ENCODE measurements around the gene FN3K. TPM values are rescaled to one million over a fixed set of nuclear protein-coding genes. Genes with fewer than 3 reads are reported as not detected.

The FN3K gene
- total RNA-seq, 4 donors from 2014 or later, result 1.1 to 5.5 (median 2.7) TPM

DNA sequence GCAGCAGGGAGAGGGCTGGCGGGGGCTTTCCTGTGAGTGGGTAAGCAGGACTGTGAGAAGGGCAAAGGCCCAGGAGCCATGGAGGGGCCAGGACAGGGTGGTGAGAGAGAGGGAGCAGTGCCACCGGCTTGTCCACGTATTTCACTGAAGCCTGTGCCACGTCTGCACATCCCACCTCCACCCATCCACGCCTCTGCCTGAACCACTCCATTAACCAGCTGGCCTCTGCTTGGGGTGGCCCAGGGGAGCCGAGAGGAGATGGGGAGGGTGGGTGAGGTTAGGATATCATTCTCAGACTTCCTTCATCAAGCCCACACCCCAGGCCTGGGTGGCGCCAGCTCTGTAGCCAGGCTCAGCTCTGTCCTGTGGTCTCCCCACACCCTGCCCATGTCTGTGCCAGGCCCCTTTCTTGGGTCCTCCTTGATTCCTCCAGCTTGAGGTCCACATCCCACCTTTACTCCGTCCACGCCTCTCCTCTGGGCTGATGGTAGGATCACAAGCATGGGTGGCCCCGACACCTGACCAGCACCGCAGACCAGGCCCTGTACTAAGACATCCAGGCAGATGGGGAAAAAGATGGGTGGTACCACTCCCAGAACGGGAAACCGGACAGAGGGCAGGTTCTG lies 3.2 kb upstream of the FN3K start:
- Histone ChIP-seq H3K27me3 (no peaks in the 10 kb centered on the region), H3K36me3 (peaks cover 0 to 15% of the 10 kb centered on the region in 2 donors), H3K9me3 (no peaks in the 10 kb centered on the region), H3K4me1 (peaks cover 12 to 16% of the 10 kb centered on the region in 2 donors), H3K4me3 (no peak overlapping the region), H3K27ac (no peak overlapping the region)
- in situ Hi-C loops (cut with MboI; ENCODE audit: low sequenced_read_pairs in 4 of 4), result no loop called here
- no peak for TF ChIP-seq POLR2A (IDR thresholded peaks at IDR 0.05)
- TF ChIP-seq, protein P1, sequence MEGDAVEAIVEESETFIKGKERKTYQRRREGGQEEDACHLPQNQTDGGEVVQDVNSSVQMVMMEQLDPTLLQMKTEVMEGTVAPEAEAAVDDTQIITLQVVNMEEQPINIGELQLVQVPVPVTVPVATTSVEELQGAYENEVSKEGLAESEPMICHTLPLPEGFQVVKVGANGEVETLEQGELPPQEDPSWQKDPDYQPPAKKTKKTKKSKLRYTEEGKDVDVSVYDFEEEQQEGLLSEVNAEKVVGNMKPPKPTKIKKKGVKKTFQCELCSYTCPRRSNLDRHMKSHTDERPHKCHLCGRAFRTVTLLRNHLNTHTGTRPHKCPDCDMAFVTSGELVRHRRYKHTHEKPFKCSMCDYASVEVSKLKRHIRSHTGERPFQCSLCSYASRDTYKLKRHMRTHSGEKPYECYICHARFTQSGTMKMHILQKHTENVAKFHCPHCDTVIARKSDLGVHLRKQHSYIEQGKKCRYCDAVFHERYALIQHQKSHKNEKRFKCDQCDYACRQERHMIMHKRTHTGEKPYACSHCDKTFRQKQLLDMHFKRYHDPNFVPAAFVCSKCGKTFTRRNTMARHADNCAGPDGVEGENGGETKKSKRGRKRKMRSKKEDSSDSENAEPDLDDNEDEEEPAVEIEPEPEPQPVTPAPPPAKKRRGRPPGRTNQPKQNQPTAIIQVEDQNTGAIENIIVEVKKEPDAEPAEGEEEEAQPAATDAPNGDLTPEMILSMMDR (IDR thresholded peaks at IDR 0.05 in 4 of 5, conservative IDR thresholded peaks at IDR 0.05 in 1 of 5), result no peak
- no peak for ATAC-seq
- intact Hi-C loops (cut with DNase I; ENCODE audit: low total_unique reads), result no loop called here
- DNase-seq, result no peak

DNA sequence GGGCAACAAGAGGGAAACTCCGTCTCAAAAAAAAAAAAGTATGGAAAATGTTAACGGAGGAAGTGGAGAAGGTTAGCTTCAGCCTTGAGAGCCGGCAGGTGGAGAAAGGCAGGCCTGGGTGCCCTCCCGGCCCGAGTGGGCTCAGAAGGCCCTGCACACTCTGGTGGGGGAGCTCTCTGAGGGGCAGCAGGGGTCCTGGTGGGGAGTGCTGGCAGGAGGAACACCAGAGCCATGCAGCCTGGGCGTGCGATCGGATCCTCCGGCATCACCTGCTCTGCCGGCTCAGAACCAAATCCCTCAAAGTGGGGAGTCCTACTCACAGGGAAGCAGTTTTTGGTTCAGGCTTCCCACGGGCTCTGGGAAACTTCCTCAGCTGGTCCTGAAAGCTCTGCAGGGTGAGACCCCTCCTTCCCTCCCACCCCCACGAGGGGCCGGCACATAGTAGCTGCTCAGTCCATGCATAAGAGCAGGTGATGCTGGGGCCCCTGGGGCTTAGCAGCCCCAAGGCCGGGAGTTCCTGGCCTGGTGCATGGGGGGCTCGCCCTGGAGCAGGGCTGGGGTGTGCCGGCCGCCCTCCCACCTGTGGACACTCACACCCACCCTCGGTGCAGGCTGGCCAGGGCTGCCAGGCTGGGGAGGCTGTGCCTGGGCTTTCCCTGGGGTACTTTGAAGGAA lies 1.2 kb downstream of the FN3K start:
- DNase-seq, result no peak
- Histone ChIP-seq H3K9me3 (no peaks in the 10 kb centered on the region), H3K4me1 (peaks cover 16 to 24% of the 10 kb centered on the region in 2 donors), H3K27ac (peak overlapping the region; percentile 92 to 95 (median 93)), H3K4me3 (peak overlapping the region; percentile 78 to 96 (median 87)), H3K36me3 (peaks cover 7 to 36% of the 10 kb centered on the region in 2 donors), H3K27me3 (no peaks in the 10 kb centered on the region)
- no peak for TF ChIP-seq POLR2A (IDR thresholded peaks at IDR 0.05)
- TF ChIP-seq, protein P1 (IDR thresholded peaks at IDR 0.05 in 4 of 5, conservative IDR thresholded peaks at IDR 0.05 in 1 of 5), result no peak
- in situ Hi-C loops (cut with MboI; ENCODE audit: low sequenced_read_pairs in 4 of 4), result no loop called here
- ATAC-seq, result no peak
- intact Hi-C loops (cut with DNase I; ENCODE audit: low total_unique reads), result no loop called here

DNA sequence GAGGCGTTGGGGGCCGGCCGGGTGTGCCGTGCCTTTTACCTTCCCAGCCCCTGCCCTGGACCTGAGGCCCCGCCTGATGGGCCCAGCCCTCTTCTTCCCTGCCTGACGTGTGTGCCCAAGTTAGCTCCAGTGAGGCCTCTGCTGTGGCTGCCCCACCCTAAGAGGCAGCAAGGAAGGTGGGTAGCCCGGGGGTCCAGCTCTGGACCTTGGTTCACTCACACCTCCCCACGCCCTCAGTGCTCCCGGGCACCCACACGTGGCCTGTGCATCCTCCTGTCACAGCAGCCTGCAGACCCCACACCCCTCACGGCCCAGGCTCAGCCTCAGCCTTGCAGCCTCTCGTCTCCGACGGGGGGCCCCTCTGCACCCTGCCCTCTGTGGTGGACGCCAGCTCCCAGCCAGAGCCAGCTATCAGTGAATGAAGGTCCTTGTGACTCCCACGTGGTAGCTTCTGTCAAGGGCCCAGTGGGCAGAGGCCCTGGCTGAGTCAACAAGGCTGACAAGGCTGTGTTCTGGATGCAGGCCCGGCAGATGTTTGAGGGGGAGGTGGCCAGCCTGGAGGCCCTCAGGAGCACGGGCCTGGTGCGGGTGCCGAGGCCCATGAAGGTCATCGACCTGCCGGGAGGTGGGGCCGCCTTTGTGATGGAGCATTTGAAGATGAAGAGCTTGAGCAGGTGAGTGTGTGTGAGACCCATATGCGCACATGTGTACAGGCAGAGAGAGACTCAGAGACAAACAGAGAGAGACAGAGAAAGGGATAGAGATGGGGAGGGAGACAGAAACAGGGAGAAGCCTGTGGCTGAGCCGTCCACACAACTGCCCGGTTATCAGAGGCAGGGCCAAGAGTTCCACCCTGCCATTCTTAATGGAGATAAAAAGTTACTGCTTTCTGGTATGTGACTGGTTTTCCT lies 2.8 kb downstream of the FN3K start:
- ATAC-seq, result no peak
- peak overlapping the region; percentile 64 to 95 (median 79) for H3K27ac ChIP-seq
- H3K4me3 ChIP-seq, result no peak overlapping the region
- in situ Hi-C loops (cut with MboI; ENCODE audit: low sequenced_read_pairs in 4 of 4) (no loop called here), intact Hi-C loops (cut with DNase I; ENCODE audit: low total_unique reads) (no loop called here)
- peak in 1 of 2 donors; percentile 51 for DNase-seq
- H3K27me3 ChIP-seq, result no peaks in the 10 kb centered on the region
- no peak for TF ChIP-seq POLR2A (IDR thresholded peaks at IDR 0.05)
- TF ChIP-seq, protein P1 (IDR thresholded peaks at IDR 0.05 in 4 of 5, conservative IDR thresholded peaks at IDR 0.05 in 1 of 5), result no peak
- peaks cover 16 to 24% of the 10 kb centered on the region in 2 donors for H3K4me1 ChIP-seq
- no peaks in the 10 kb centered on the region for H3K9me3 ChIP-seq
- peaks cover 7 to 43% of the 10 kb centered on the region in 2 donors for H3K36me3 ChIP-seq

DNA sequence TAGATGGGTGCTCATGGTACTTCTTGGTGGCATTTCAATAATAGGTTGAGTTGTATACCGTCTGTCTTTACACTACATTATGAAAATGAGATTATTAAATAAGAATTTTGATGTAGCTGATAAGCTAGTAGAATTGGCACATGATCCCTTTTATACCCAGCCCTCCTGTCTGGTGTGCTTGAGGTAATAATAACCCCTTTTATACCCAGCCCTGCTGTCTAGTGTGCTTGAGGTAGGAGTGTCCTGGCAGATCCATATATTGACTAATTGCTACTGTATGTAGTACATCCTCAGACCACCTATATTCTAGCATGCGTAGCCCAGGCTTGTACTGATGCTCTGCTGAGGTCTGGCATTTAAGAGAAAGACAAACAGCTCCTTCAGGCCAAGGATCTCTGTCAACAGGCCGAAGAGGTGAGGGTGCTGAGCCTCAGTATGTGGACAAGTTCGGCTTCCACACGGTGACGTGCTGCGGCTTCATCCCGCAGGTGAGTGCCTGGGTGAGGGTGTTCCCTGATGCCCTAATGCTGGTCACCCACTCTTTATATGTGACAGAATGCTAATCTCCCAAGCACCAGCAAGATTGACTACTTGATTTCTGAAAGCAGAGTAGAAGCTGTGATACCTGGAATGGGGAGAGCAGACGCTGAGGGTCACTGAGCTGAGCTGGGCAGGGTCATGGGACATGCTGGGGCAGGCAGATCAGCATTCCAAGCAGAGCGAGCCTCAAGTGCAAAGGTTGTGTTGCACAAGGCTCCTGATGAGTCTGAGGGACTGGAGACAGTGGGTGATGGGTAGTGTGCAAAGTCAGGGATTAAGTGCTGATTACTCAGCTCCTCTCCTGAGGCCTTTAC lies 5.7 kb downstream of the FN3K start:
- H3K36me3 ChIP-seq, result peaks cover 7 to 43% of the 10 kb centered on the region in 2 donors
- in situ Hi-C loops (cut with MboI; ENCODE audit: low sequenced_read_pairs in 4 of 4) (no loop called here), intact Hi-C loops (cut with DNase I; ENCODE audit: low total_unique reads) (no loop called here)
- TF ChIP-seq, protein P1 (IDR thresholded peaks at IDR 0.05 in 4 of 5, conservative IDR thresholded peaks at IDR 0.05 in 1 of 5), result no peak
- TF ChIP-seq POLR2A (IDR thresholded peaks at IDR 0.05), result no peak
- H3K27me3 ChIP-seq, result no peaks in the 10 kb centered on the region
- DNase-seq, result no peak
- no peaks in the 10 kb centered on the region for H3K9me3 ChIP-seq
- peaks cover 12 to 19% of the 10 kb centered on the region in 2 donors for H3K4me1 ChIP-seq
- H3K27ac ChIP-seq, result no peak overlapping the region
- no peak for ATAC-seq
- no peak overlapping the region for H3K4me3 ChIP-seq

All from gastrocnemius medialis (tissue), 4 donors.